HG02571 (cell line): Measurements from ENCODE around the gene KYNU.
"Not testable (repeated sequence)": the region's sequence is repeated elsewhere in the genome, so short reads cannot be mapped to it uniquely, and the experiment has no call there.

Experiments used
- ATAC-seq: cut with Tn5 transposase; IDR thresholded peaks from one replicate; pipeline ENCODE4 v1.9.1; 2021; ENCODE audit warnings: mild to moderate bottlenecking, moderate library complexity; ENCODE audit not compliant: unreplicated experiment

KYNU gene

GRCh38 chr2:142914507-142915313, 37.2 kb downstream of the KYNU start:
- peak; percentile 99 for ATAC-seq

- ATAC-seq = no peak
These were observed 38.0 kb downstream of the KYNU start for GRCh38 chr2:142915502-142915901.

- no peak for ATAC-seq
These were observed 41.2 kb downstream of the KYNU start for GRCh38 chr2:142918624-142919023.

- ATAC-seq = no peak
These were observed 43.1 kb downstream of the KYNU start for GRCh38 chr2:142920571-142920970.

- no peak for ATAC-seq
These were observed 49.0 kb downstream of the KYNU start for GRCh38 chr2:142926445-142926844.

GRCh38 chr2:142930835-142931398, 53.5 kb downstream of the KYNU start:
- no peak for ATAC-seq

- no peak for ATAC-seq
These were observed 56.5 kb downstream of the KYNU start for GRCh38 chr2:142933916-142934315.

GRCh38 chr2:142935563-142936089, 58.2 kb downstream of the KYNU start:
- ATAC-seq = no peak

GRCh38 chr2:142936629-142937028, 59.2 kb downstream of the KYNU start:
- no peak for ATAC-seq

- no peak for ATAC-seq
These were observed 59.9 kb downstream of the KYNU start for GRCh38 chr2:142937347-142937746.

GRCh38 chr2:142938240-142938639, 60.8 kb downstream of the KYNU start:
- ATAC-seq = no peak

GRCh38 chr2:142940606-142941223, 63.3 kb downstream of the KYNU start:
- no peak for ATAC-seq

- ATAC-seq = no peak
These were observed 65.2 kb downstream of the KYNU start for GRCh38 chr2:142942690-142943089.

GRCh38 chr2:142944264-142944663, 66.8 kb downstream of the KYNU start:
- ATAC-seq = no peak

- ATAC-seq = no peak
These were observed 67.3 kb downstream of the KYNU start for GRCh38 chr2:142944721-142945120.

GRCh38 chr2:142946941-142947340, 69.5 kb downstream of the KYNU start:
- ATAC-seq = no peak

- not testable (repeated sequence) for ATAC-seq
These were observed 71.3 kb downstream of the KYNU start for GRCh38 chr2:142948723-142949122.

- not testable (repeated sequence) for ATAC-seq
These were observed 72.9 kb downstream of the KYNU start for GRCh38 chr2:142950323-142950722.

GRCh38 chr2:142951190-142952007, 73.9 kb downstream of the KYNU start:
- no peak for ATAC-seq

GRCh38 chr2:142952018-142952417, 74.6 kb downstream of the KYNU start:
- no peak for ATAC-seq
